Head of caudate nucleus (tissue), 42 donors: ENCODE measurements around the gene ASZ1.
A peak's percentile ranks its signal among the peaks of the same experiment; 100 is the strongest.
"Not testable (repeated sequence)": the region's sequence is repeated elsewhere in the genome, so short reads cannot be mapped to it uniquely, and the experiment has no call there.

ENCODE experiments used
- DNase-seq, 42 donors: peaks; one replicate each; pipeline versions ENCODE4 v3.0.0 to v3.0.0-alpha.2; 2020 to 2021; ENCODE audit warnings: mixed read lengths in 7 of 42
- intact Hi-C: fragments of 100-400 bp; cut with DNase I; formaldehyde crosslinking; loops from one replicate; pipeline ENCODE4 v1.15.0; 2022

Gene ASZ1, protein sequence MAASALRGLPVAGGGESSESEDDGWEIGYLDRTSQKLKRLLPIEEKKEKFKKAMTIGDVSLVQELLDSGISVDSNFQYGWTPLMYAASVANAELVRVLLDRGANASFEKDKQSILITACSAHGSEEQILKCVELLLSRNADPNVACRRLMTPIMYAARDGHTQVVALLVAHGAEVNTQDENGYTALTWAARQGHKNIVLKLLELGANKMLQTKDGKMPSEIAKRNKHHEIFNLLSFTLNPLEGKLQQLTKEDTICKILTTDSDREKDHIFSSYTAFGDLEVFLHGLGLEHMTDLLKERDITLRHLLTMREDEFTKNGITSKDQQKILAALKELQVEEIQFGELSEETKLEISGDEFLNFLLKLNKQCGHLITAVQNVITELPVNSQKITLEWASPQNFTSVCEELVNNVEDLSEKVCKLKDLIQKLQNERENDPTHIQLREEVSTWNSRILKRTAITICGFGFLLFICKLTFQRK

DNA sequence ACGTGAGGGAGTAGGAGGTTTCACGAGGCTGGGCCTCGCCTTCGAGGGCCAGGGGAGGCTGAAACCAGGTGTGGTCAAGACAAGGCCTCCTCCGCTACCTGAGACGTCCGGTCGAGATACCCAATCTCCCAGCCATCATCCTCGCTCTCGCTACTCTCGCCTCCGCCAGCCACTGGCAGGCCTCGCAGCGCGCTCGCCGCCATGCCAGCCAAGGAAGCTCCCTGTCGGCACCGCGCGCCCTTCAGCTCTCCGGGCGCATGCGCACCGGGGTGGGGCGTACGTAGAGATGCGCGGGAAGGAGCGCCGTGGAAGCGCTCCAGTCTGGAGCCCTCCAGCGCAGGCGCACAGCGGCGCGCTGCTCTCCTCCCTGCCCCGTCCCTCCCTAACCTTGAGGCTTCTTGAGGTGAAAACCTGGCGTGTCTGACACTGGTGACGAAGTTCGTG is at the start of gene ASZ1:
ASZ1 (minus strand) TSS at position 236 of the 444 bp plus-strand sequence; CDS start at position 203, 33 bp downstream.
- DNase-seq, result no peak
- intact Hi-C loops, result no loop called here

GRCh38 chr7:117476557-117477215 is 49.4 kb upstream of the ASZ1 start:
- intact Hi-C loops, result no loop called here
- no peak for DNase-seq

DNA sequence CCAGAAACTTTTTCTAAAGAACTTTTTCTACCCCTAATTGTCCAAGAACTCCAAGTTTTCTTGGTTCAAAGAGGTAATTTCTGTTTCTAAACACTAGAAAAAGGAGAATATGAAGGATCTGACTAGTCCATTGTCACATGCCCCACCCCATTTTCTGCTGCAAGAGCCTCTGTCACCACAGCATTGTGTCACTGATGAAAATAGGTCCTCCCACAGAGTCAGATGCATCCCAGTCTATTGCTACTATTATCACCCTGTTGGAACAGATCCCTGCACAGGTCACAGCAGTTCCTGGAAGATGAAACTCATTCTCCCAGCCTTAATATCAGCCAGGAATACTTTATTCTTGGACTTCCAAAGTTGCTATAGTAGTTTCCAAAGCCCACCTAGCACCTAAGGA is 45.0 kb upstream of the ASZ1 start:
- intact Hi-C loops, result no loop called here

DNA sequence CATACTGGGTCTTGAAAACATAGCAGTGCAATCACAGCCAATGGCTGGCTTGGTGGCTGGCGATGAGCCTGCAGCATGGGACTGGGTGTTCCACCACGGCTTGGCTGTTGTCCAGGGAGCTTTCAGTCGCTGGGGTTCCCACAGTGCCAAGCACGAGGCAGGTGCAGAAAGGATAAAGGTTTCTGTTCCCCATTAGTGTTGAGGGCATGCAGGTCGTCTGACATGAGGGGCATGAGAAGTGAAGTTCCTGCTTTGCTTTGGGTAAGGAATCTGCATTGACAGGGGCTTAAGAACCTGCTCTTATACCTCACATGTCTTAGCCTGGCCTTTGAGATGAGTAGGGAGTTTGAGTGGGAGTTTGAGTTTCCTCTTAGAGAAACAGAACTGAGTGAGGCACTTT is 43.5 kb upstream of the ASZ1 start:
- intact Hi-C loops, result no loop called here
- DNase-seq, result peak in 4 of 42 donors; percentile 4 to 35 (median 20)

More for the DNA sequence above, 45.0 kb upstream of the ASZ1 start:
- DNase-seq, result peak in 29 of 42 donors; percentile 8 to 75 (median 31)

DNA sequence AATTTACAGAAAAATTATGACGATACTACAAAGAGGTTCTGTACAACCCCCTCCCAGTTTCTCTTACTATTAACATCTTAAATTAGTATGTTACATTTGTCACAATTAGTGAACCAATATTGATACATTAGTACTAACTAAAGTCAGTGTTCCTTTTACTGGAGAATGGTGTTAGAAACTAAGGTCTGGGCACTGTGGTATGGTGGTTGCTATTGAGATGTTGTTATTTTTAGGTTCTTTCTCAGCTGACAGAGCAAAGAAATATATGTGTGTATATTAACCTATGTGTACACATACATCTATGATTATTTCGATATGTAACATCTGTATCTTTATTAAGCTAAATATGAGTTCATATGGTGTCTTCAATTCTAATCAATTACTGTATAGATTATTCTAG is 40.9 kb upstream of the ASZ1 start:
- no peak for DNase-seq
- intact Hi-C loops, result loop anchor here (10.0 kb wide), 1 partner anchor 247 kb away; no protein-coding TSS in a partner anchor

- not testable (repeated sequence) for DNase-seq
- intact Hi-C loops, result loop anchor here (10.0 kb wide), 1 partner anchor 254 kb away; no protein-coding TSS in a partner anchor
Observed at GRCh38 chr7:117460815-117461214, 33.5 kb upstream of the ASZ1 start.

DNA sequence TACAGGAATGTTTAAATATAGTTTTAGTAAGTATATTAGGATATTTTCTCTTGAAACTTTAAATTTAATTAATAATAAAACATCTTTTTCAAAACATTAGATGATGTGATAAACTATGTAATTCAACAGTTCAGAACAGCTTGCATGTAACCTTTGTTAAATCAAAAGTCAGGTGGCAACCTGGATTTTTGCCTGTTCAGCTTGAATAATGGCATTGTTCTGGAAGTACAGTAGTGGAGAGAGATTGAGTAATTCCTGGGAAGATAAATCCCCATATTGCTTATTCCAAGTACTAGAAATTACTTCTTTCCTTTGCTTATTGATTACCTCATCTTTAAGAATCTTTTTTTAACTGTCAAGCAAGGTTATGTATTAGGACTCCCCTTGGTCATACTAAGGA is 32.4 kb upstream of the ASZ1 start:
- intact Hi-C loops, result loop anchor here (10.0 kb wide), 1 partner anchor 255 kb away; no protein-coding TSS in a partner anchor
- DNase-seq, result no peak

GRCh38 chr7:117458977-117459583 is 31.8 kb upstream of the ASZ1 start:
- intact Hi-C loops, result no loop called here
- peak in 1 of 42 donors; percentile 22 for DNase-seq

DNA sequence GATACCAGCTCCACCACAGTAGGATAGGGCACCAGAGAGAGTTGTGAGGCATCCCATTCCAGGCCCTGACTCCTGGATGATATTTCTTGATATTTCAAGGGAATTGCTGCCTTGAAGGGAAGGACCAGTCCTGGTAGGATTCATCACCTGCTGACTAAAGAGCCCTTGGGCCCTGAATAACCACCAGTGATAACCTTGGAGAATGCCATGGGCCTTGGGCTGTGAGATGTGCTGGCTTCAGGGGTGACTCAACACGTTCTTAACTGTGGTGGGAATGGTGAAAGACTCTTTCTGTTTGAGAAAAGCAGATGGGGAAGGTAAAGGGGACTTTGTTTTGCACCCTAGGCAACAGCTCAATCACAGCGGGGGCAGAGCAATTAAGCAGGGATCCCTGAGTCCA is 21.4 kb upstream of the ASZ1 start:
- intact Hi-C loops, result no loop called here
- DNase-seq, result no peak

DNA sequence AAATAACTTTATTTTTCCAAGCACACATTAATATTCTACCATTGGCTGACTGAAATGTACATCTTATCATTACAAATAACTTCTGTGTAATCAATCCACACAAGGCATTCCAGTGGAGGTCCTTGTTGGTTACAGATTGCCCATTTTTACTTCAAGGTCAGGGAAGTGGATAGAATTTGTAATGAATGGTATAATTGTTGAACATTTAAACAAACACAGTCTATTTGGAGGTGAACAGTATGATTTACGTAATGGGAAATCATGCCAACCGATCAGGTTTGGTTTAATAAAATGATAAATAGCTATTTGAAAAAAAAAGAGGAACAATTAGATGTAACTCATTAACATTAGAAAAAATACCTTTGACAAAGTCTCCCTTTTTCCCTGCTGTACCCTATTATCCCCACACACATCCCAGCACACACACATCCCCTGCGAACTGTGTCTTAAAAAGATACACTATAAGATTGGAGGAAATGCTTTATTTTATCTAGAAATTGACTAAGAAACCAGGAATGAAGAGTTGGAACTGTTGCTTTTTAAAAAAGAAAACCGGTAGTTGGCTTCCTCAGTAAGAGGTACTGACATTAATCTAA is 19.0 kb upstream of the ASZ1 start:
- intact Hi-C loops, result no loop called here
- DNase-seq, result no peak

GRCh38 chr7:117445206-117445605 is 17.9 kb upstream of the ASZ1 start:
- no peak for DNase-seq
- intact Hi-C loops, result no loop called here

- DNase-seq, result no peak
- intact Hi-C loops, result no loop called here
Observed at GRCh38 chr7:117444646-117445045, 17.4 kb upstream of the ASZ1 start.

DNA sequence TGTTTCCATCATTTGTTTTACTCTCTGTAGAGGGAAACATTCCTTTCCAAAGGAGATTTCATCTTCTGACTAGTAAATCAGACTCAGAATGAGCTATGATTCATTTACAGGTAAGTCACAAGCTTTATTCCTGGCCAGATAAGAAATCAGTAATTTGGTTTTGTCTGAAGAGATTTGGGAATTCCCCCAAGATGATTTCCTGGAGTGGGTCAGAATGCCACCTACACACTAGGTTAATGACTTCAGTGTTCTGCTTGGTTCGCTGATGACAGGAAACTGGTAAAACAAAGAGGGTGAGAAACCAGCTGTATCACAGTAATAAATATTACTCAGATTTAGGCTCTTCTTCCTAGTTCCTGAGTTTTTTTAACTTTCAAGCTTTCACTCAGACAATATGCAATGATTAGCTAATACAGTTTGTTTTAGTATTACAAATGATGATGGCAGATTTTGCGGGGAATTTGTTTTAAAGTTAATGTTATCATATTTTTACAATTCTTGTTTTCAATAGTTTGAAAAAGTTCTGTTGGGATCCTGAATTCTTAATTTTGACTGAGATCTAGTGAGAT is 8.3 kb upstream of the ASZ1 start:
- DNase-seq, result no peak
- intact Hi-C loops, result no loop called here

DNA sequence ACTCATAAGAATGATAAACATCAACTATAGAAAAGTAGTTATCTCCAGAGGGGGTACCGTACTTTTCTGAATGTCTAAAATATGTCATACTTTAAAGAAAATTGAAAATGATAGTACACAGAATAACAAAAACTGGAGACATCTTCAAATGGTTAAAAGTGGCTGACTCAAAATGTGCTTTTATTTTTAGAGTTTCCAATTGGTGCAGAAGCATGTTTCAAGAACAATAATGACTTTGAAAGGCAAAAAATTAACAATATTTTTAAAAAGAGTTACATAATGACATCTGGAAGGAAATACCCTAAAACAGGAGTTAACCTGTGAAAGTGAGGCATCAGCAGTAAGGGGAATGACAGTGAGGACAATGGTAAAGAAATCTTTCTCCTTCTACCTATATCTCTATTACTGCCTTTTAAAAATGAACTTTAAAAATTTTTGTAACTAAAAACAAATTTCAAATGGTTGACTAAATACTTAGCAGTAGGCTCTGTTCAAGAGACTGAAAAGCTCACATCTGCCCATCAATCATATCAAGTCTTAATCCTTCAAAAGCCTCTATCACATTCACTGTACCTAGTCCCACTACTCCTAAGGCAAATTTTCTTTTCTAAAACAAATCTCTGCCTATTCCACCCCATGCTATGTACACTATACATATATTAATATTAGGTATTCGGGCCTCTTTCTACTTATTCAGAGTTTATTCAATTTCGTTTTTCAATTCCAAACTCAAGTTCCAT is 3.0 kb downstream of the ASZ1 start:
- intact Hi-C loops, result no loop called here
- DNase-seq, result no peak

GRCh38 chr7:117414591-117414990 is 12.7 kb downstream of the ASZ1 start:
- intact Hi-C loops, DNase-seq: not testable (repeated sequence)

- intact Hi-C loops, result no loop called here
- no peak for DNase-seq
Observed at GRCh38 chr7:117412946-117413559, 14.2 kb downstream of the ASZ1 start.

- no peak for DNase-seq
- intact Hi-C loops, result no loop called here
Observed at GRCh38 chr7:117412390-117412789, 14.9 kb downstream of the ASZ1 start.

DNA sequence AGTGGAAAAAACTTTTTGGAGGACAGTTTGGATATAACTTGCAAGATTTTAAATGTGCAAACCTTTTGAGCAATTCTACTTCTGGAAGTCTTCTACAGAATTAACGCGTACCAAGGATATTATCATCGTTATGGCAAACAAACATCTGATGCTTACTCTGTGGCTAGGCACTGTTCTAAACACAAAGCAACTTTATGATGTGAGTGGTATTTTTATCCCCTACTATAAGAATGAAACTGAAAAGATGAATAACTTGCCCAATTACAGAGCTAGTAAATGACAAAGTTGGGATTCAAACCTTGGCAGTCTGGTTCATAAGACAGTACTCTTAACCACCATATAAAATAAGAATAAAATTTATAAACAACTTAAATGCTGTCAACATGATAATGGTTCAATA is 15.8 kb downstream of the ASZ1 start:
- intact Hi-C loops, result no loop called here
- DNase-seq, result no peak
